ENCODE data around the gene TGFA.

The TGFA gene

GRCh38 chr2:70553584-70554337, at the start of gene TGFA:
TSS of gene TGFA (minus strand) at chr2:70553826. CDS start at chr2:70553767, 59 bp downstream.
- DNase-seq (ENCODE audit: low read depth) = peak; percentile 27

DNA sequence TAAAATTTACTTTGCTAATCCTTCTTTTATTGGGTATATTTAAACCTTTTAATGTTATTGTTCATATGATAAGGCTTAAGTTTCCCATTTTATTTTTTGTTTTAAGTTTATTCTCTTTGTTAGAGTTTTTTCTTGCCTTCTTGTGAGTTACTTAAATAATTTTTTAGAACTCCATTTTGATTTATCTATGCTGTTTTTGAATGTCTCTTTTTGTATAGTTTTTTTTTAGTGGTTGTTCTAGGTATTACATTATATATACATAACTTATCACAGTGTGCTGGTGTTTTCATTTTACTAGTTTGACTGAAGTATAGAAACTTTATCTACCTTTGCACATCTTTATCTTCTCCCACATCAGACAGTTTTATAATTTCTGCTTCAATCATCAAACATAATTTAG, 49.4 kb upstream of the TGFA start:
- DNase-seq (ENCODE audit: low read depth) = no peak

GRCh38 chr2:70598197-70598596, 44.6 kb upstream of the TGFA start:
- DNase-seq (ENCODE audit: low read depth) = no peak

- no peak for DNase-seq (ENCODE audit: low read depth)
Measured at GRCh38 chr2:70596739-70597138, 43.1 kb upstream of the TGFA start.

DNA sequence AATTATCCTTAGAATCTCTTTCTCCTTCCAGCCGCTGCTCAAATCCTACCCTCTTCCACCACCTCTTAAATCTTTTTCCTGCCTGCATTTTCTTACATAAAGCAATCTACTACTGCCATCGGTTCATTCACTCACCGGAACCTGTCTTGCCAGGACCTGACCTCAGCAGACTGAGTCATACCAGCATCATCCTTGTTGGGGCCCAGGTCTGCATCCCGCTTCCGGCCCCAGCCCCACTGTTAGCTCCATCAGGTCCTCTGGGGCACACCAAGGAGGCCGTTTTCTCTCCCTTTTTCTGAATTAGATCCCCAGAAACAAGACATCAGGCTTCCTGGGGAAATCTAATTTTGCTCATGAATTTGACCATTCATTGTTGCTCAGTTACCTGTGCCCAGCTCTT, 42.7 kb upstream of the TGFA start:
- no peak for DNase-seq (ENCODE audit: low read depth)

GRCh38 chr2:70583091-70583490, 29.5 kb upstream of the TGFA start:
- DNase-seq (ENCODE audit: low read depth) = no peak

GRCh38 chr2:70580352-70580751, 26.7 kb upstream of the TGFA start:
- DNase-seq (ENCODE audit: low read depth) = no peak

DNA sequence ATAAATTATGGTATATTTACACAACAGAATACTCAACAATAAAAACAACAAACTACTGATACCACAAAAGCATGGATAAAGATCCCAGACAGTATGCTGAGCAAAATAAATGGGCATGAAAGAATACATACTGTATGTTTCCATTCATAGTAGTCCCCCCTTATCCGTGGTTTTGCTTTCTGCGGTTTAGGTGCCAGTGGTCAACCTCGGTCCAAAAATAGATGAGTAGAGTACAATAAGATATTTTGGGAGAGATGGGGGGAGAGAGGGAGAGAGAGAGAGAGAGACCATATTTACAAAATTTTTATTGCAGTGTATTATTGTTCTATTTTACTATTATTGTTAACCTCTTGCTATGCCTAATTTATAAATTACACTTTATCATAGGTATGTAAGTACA, 21.0 kb upstream of the TGFA start:
- DNase-seq (ENCODE audit: low read depth) = no peak

- DNase-seq (ENCODE audit: low read depth) = no peak
Measured at GRCh38 chr2:70574109-70574508, 20.5 kb upstream of the TGFA start.

DNA sequence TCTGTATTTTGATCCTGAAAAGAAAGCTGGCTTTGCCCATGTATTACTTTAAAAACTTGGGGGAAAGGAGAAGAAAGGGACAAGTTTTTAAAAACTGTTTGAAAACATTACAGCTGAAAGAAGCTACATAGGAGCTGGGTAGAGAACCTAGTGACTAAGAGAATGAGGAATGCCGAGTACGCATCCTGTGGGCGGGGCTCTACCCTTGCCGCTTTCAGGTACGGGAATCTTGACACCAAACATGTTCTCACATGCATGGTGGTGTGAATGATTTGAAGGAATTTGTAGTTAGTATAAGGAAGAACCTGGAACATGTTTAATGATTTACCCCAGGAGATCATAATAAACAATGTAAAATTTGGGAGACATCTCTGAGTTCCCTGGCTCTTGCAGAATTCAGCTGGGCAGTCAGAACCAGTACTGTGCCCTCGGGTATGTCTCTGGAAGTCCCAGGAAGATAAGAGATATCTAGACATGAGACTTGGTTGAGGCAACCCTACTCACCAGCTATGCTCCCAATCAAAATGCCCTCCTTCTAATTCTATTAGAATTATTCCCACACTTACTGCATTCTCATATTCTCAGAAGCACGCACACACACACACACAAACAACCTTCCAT, 16.5 kb upstream of the TGFA start:
- DNase-seq (ENCODE audit: low read depth) = no peak

GRCh38 chr2:70569559-70569958, 15.9 kb upstream of the TGFA start:
- no peak for DNase-seq (ENCODE audit: low read depth)

DNA sequence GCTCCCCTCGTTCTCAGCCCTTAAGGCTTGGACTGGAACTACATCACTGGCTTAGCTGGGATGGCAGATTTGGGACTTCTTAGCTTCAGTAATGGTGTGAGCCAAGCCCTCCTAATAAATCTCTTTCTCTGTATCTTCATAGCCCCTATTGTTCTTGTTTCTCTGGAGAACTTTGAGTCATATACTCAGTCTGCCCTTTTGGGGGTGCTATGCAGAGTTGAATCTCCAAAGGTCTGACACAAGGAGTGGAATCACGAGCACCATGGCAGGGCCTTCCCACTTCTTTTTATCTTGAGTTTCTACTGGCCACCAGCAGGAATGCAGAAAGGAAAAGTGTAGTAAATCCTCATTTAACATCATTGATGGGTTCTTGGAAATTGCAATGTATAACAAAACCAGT, 13.3 kb upstream of the TGFA start:
- DNase-seq (ENCODE audit: low read depth) = no peak

DNA sequence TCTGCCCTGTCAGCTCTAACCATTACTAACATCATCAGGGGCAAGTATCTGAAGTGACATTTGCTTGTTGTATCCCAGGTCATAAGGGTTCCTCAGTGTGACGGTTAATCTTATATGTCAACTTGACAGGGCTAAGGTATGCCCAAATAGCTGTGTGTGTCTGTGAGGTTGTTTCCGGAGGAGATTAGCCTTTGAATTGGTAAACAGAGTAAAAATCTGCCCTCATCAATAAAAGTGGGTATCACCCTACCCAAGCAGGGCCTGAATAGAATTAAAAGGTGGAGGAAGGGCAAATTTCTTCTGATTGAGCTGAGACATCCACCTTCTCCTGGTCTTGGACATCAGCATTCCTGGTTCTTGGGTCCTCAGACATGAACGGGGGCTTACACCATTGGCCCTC, 12.8 kb upstream of the TGFA start:
- DNase-seq (ENCODE audit: low read depth) = no peak

DNA sequence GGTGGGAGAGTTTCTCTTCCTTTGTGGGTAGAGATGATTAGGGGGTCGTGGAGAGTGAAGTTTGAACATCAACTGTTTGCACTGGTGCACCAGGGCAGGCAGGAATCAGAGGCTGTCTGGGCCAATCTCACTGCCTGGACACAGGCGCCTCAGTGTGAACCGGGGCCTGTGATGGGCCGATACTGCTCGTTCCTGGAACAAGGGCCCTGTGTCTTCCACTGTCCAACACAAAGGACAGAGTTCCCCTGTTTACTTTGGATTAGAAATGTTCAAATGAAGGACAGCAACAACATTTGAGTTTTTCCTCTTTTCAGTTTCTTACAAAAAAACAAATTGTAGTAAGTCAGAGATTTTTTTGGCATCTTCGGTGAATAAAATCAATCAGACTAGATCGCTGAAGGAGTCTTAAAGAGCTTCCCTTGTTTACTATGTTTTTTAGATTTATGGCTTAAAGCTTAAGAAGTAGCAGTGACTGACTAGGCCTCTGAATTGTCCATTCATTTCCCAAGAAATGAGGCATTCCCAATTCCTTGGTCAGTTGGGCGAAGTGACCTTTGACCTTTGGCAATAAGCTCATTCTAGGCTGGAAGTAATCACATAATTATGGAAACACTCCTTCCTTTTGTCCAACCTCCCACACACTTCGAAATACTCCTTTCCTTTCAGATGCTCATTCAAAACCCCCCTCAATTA, 11.6 kb upstream of the TGFA start:
- no peak for DNase-seq (ENCODE audit: low read depth)

GRCh38 chr2:70561893-70562292, 8.3 kb upstream of the TGFA start:
- DNase-seq (ENCODE audit: low read depth) = no peak

GRCh38 chr2:70560442-70560841, 6.8 kb upstream of the TGFA start:
- no peak for DNase-seq (ENCODE audit: low read depth)

DNA sequence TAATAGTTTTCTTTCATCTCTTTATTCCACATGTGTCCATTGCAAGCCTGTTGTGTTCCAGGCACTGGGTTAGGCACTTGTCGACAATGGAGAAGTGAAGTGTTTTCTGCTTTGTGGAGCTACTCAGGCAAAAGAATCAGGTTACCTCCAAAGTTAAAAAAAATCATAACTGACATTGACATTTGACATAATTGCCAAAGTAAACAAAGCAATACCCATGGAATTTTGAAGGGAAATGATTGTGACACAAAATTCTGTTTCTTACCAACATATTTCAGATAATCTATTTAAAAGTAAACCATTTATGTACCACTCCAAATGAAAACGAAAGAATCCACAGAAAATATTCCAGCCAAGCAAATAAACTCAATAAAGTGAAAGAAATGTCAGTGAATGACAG, 6.4 kb upstream of the TGFA start:
- DNase-seq (ENCODE audit: low read depth) = no peak

- no peak for DNase-seq (ENCODE audit: low read depth)
Measured at GRCh38 chr2:70558195-70558808, 4.7 kb upstream of the TGFA start.

DNA sequence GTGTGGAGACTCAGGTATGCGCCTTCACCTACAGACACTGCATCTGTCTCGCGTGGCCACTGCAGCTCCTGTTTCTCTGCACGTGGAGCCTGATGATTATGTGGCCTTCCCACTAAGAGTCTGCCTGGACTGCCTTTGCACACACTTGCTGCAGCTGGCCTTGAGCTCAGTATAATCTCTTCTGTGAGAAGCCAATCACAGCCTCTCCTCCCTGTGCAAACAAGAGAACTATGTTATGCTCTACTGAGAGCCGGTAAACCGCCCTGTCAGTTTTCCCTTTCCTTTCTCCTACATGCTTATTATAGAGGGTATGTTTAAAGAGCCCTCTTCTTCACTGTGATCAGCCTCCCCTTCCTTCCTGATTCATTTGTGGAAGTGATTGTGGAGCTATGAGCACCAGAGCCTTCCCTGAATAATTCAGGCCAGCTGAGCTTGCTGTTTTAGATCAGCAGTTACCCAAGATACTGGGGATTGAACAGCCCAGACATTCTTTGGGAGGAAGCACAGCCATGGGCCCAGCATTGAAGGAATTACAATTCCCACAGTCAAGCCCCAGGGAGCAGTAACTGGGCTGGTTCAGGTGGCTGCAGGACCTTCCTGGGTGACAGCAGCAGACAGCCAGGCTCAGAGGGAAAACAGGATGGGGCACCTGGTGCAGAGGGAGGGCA, 3.7 kb upstream of the TGFA start:
- no peak for DNase-seq (ENCODE audit: low read depth)

DNA sequence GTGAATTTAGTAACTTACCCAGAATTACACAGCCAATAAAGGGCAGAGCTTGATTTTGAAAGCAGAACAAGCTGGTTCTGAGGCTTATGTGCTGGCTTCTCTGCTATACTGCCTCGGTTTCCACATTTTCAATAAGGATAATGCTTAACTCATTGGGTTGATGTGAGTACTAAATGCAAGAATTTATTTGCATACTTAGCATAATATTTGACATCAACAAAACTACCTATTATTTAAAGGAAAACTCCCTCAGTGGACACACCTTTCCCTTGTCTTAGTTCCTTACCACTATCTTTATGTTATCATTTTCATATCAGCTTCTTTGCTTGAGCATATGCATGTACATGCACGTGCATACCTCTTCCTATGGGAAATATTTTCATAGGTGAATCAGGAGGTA, 3.0 kb upstream of the TGFA start:
- no peak for DNase-seq (ENCODE audit: low read depth)

DNA sequence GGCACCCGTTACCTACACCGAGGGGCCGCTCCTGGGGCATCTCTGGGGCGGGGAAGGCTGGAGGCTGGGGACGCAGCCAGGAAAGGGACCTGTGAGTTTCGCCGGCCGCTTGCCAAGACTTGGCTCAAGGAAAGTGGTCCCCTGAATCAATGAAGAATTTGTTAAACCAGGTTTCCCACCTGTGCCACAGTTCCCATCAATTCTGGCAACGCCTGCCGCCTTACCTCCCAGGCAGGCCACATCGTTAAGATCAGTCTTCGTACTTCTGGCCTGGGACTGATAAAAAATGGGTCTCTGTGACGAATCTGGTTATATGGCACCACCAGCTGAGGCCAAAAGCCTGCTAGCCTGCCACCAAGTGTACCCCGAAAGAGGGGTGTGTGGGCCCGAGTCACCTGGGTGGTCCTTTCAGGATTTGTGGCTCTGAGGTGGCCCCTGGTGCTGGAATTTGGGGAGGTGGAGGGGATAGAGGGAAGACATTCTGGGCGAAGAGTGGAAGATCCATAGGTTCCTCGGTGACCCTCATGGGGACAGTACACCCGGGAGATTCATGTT, 789 bp upstream of the TGFA start:
- DNase-seq (ENCODE audit: low read depth) = no peak

- DNase-seq (ENCODE audit: low read depth) = no peak
Measured at GRCh38 chr2:70553334-70553583, 367 bp downstream of the TGFA start.

Data from stimulated activated CD8-positive, alpha-beta memory T cell treated with anti-CD3 and anti-CD28 coated beads, Interleukin-12 subunit alpha, Interleukin-12 subunit beta, amount 100 ng/mL, for 1 hour (primary cell).